CD4-positive, alpha-beta T cell treated with Interleukin-17A for 4 hours (primary cell): ENCODE measurements around the gene PDIA6.
"Not testable (repeated sequence)": the region's sequence is repeated elsewhere in the genome, so short reads cannot be mapped to it uniquely, and the experiment has no call there.

Experiments used
- DNase-seq: peaks from one replicate; pipeline ENCODE4 v3.0.0-alpha.2; 2020; ENCODE audit warnings: mixed read lengths

Gene PDIA6

DNA sequence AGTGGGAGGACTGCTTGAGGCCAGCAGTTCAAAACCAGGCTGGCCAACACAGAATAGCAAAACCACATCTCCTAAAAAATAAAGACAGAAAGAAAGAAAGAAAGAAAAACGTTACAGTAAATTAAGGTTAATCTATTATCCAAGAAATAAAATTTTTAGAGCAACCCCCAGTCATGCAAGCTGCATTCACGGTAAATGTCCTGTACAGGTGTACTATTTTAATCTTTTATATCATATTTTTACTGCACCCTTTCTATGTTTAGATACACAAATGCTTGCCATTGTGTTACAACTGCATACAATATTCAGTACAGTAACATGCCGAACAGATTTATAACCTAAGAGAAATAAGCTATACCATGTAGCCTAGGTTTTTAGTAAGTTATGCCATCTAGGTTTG, 6.0 kb downstream of the PDIA6 start:
- DNase-seq: no peak

DNA sequence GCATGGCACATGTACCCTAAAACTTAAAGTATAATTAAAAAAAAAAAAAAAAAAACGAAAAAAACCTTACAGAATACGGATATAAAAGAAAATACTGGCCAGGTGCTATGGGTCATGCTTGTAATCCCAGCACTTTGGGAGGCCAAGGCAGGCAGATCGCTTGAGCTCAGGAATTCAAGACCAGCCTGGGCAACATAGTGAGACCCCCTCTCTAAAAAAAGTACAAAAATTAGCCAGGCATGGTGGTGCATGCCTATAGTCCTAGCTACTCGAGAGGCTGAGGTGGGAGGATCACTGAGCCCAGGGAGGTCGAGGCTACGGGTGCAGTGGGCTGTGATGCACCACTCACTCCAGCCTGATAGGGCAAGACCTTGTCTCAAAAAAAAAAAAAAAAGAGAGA, 6.6 kb downstream of the PDIA6 start:
- DNase-seq: not testable (repeated sequence)

DNA sequence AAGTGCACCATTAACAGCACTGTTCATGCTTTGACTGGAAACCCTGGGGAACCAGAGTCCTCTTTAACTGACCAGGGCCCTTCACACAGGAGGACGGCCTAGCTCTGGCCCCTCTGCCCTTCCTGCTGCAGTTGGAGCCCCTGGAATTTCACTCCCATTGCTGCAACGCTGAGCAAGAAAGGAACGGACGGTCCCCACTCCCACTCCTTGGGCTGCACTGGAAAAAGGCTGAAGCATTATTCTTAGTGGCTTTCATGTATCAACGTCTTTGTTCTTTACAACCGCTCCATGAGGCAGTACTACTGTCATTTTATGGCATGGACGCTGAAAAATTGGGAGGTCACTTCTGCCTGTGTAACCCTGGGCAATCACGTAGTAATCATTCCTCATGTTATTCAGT, 9.9 kb downstream of the PDIA6 start:
- DNase-seq: no peak

DNA sequence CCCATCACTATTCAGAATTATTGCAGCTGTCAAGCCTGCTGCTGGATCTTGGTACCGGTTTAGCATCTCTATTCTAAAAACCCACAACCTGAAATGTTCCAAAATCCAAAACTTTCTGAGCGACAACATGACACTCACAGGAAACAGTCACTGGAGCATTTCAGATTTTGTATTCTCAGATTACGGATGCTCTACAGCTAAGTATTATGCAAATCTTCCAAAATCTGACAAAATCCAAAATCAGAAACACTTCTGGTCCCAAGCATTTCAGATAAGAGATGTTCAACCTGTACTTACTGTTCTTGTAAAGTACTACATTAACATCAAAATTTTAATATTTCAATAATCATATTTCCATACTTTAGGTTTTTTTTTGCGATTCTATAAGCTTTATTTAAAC, 12.4 kb downstream of the PDIA6 start:
- no peak for DNase-seq

DNA sequence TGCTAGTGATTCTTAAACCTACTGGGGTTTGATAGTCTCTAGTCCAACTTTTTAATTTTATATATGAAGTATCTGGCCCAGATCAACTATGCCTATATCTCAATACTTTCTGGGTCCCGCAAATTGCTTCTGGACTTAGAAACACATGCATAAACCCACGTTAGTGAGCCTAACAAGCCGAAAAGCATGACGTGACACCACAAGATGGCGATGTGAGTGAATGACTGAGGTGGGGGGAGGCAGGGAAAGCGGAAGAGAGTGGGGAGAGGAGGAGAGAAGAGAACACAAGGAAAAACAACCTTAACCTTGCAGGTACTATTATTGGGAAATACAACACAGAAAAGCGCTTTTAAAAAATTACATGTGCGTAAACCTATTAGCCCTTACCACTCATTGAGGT, 13.8 kb downstream of the PDIA6 start:
- no peak for DNase-seq

DNA sequence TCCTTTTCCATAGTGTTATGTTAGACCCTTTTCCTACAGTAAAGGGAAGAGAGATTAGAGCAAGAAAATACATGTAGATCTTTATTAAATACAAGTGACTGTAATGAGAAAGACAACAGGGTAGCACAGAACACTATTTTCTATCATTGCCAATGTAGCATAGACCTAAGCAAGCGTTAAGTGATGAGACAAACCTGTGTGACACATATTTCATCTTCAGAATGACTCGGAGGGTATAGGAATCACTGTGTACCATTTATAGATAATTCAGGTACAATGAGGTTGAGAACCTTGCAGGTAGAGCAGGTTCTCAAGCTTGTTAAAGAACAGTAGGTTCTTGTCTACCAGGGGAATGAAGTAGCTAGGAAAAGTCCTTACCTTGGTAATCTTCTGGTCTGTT, 15.9 kb downstream of the PDIA6 start:
- DNase-seq: no peak

DNA sequence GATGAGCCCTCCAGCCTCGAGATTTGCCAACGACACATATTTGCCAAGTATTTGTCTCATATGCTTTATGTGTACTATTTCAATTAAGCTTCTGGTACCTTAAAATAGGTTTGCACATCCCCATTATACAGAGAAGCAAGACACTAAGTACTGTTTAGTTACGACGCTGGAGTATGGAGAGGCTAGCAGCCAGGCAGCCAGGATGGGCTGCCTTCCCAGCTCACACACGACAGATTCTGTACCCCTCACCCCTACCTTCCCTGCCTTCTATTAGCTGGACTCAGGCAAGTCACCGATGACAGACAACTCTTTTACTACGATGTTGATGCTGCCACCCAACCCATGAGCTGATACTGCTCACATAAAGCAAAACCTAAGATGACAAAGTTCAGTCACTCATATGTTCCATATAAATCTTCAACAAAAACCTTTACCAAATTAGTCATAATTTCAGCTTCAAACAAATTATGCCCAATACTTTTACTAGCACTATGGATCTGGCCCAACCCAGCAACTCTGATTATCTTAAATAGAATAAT, 17.0 kb downstream of the PDIA6 start:
- no peak for DNase-seq

DNA sequence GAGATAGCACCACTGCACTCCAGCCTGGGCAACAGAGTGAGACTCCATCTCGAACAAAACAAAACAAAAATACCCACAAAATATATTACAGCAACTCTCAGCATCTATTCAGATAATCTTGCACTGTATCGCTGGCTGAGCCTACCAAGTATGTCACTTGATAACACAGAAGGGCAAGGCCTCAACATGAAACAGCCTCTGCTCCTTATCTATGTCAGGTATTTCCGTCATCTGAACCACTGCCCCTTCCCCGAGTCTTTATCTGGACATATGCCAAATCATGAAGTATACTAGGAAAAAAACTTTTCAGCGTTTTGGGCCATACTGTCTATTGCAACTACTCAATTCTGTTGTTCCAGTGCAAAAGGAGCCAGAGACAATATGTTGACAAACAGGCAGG, 17.7 kb downstream of the PDIA6 start:
- no peak for DNase-seq

DNA sequence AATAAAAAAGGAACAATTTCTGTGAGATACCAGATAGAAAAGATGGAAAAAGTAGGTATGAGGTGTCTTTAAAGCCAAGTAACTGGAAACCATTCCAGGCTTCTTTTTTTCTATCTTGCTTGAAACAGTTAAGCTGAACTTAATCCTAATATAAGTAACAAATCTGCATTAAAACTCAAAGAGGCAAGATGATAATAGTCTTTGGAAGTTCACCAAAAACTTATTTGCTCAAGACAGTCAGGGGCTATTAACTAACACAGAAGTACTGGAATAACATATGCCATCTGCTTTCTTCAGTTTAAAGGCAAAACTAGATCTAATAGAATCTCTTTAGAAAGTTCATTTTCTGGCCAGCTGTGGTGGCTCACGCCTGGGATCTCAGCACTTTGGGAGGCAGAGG, 18.8 kb downstream of the PDIA6 start:
- no peak for DNase-seq

DNA sequence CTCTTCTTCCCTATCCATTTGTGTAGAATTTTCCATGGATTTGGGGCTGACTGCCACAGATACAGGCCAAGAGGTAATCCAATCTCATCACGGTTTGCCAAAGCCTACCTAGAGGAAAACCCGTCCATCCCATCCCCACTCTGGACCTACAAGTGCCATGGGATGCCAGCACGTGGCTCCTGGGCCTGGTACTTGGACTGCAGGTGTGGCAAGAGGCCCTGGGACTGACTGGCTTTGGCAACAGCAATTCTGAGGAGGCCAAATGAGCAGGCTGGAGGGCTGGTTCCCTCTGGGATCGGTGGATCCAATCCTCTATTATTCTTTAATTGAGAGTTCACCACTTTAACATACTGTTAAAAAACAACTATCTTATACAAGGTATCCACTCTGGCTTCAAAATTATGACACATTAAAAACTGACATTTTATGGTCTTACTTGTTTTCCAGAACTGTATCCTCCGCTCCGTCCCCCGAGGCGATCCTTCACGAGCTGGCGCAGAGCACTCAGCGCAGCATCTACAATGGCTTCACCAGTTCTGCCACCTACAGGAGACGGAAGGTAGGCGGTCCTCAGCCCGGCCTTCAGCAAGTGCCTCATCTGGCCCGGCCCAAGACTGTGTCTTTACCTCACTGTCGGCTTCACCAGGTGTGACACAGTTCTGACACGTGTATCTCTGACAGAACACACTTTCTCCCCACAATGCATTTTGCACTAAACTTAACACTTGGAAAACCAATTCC, 19.8 kb downstream of the PDIA6 start:
- no peak for DNase-seq

DNA sequence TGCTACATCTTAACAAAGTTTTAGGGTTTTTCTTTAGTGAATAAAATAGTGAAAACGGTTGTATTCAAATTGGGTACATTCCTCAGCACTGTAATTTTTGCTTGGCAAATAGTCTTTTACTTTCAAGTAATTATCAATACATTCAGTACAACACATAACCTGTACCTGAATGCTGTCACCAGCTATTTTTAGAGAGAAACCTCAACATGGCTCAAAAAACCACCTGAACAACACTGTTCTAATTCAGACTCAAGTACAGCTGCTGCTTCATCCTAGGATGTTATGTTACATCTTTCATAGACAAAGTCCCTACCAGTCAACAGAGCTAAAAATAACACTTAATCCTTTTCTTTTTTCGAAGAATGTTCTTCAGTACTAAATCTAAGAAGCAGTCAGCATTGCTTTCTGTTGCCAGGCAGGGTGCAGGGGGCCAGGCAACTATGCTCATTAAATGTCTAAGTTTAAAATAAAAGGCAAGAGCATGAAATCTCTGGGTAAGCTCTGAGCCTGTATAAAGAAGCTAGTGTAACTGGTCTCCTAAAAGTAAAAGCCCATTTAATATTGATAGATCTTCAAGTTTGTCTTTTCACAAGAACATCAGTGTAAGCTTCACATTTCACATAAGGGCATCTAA, 20.5 kb downstream of the PDIA6 start:
- no peak for DNase-seq

DNA sequence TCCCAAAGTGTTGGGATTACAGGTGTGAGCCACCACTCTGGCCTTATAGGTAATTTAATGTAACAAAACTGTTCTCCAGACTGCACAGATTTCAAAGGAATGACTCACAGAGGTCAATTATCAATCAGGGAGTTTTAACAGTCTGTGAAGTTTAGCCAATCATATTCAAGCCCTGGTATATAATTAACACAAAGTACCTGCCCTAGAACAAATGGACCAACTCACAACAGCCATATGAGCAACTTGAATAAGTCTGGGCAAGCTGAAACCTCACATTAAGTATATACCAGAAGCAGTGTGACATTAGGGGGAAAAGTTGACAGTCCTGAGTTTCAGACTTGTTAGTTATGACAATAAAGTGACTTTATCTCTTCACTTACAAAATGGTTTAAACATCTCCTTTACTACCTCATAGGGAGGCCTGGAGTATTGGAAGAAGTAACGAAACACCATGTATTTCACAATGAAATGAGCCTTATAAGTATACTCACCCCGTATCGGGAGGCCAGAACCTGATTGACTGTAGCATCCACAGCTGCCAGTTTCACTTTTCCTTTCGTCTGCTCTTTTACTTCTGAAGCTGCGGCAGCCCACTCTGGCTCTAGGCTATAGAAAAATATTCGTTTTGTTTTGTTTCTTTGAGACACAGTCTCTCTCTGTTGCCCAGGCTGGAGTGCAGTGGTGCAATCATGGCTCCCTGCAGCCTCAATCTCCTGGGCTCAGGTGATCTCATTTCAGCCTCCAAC, 22.2 kb downstream of the PDIA6 start:
- no peak for DNase-seq

DNA sequence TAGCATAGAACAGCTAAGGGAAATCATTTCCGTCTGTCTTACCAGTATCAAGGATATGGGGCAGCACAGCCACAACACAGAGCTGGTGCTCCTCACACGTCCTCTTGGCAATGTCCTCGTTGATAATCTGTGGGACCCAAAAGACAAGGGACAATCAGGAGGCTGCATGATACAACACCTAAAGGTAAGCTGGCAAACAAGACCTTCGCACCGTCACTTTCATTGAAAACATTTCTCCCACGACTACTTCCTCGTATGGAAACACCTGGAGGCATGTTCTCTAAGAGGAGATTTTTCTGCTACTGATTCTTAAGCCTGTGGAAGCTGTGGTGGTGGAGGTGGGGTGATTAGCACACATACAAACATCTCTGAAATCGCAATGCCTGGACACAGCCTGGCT, 23.7 kb downstream of the PDIA6 start:
- DNase-seq: no peak

DNA sequence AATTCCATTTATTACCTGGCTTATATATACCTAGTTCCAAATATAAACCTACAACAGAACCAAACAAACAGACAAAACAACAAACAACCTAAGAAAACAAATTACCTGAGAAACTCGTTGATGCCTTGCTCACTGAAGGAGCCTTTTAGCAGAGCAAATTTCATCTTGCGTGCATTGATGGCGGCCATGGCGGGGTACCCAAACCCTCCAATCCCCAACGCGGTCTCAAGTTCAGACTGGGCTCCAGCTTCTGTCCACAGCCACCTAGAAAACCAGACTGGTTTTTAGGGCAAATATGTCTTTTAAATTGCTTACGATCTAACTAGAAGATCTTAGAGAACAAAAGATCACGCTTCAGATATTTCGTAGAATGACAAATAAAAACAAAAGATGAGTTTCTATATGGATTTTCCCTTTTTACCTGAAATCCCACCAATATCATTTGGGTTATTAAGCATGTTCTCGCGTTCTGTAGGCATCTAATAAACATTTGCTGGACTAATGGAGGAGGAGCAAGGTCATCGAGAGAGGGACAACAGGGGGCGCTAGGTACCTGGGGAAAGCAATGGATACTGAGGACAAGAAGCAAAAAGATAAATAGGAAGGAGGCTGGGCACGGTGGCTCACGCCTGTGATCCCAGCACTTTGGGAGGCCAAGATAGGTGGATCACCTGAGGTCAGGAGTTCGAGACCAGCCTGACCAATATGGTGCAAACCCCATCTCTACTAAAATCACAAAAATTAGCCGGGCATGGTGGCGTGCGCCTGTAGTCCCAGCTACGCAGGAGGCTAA, 25.2 kb downstream of the PDIA6 start:
- DNase-seq: peak; percentile 51

DNA sequence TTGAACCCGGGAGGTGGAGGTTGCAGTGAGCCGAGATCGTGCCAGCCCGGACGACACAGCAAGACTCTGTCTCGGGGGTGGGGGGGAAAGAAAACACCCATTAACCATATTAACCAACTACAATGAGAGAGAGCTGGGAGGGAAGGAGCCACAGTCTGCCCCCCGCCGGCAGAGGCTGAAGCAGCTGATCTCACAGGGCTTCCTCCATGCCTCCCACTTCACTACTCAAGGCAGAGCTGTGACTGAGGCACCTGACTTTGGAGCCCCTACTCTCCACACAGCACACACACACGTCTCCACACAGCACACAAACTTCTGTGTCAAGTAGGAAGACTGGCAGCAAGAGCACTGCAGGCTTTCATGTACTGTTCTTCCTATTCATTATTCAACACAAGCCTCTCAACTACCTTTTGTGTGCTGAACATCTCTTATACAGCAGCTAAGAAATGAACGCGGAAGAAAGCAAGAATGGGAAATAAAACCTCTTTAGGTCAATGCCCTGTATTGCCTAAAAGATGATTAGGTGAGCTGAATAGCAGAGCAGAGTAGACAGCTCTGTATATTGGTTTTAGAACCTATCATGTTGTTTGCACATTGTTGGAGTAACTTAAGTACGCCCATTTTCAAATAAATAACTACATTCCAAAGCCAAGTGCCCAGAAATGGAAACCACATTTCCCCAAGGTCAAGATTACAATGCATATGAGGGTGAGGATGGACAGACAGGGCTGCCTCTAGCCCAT, 26.2 kb downstream of the PDIA6 start:
- no peak for DNase-seq

DNA sequence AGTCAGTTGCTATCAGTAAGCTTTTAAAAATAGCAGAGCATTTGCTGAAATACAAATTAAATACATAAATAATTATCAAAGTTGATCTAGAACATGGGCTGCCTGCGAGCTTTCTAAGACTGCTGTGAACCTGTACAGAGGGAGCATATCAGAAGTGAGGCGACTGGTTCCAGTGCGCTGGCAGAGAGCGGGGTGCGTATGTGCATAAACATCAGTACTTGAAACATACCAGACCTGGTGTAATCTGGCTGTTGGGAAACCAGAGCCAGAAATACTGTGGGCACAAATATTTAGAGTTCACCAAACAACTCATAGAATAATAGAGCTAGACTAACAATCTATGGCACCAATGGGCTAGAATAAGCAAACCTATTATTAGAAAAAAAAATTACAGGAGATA, 27.3 kb downstream of the PDIA6 start:
- DNase-seq: no peak

DNA sequence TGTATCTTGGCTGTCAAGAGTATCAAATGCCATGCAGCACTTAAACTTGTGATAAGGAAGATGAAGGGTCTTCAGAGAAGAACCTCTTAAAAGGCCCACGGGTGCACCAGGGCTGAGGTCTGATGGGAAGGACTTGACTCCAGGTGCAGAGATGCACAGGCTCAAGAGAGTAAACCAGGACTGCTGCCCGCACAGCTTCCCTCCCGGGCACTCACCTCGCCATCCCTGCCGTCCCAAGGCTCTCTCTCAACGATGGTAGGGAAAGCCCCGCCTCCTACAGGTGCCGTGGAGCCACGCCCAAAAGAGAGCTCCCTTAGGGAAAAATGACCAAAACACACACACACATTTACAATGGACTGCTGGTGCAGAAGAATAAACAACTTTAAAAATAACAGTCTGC, 27.9 kb downstream of the PDIA6 start:
- no peak for DNase-seq

DNA sequence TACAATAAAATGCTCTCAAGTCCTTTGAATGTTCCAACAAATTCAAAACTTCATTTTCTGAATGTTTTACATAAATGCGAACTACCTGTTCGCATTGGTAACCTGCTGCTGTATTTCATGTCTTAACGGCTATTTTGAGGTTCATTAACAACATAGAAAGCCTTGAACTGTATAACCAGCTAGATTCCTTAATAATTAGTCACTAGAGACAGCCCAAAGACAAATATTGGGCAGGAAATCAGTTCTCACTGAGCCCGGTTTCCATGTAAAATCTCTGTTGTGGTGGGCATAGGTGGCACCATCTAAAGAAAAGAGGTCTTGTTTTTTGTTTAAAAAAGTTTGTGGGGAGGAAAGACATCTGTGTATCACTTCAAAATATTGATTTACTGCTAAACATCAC, 29.2 kb downstream of the PDIA6 start:
- DNase-seq: no peak

DNA sequence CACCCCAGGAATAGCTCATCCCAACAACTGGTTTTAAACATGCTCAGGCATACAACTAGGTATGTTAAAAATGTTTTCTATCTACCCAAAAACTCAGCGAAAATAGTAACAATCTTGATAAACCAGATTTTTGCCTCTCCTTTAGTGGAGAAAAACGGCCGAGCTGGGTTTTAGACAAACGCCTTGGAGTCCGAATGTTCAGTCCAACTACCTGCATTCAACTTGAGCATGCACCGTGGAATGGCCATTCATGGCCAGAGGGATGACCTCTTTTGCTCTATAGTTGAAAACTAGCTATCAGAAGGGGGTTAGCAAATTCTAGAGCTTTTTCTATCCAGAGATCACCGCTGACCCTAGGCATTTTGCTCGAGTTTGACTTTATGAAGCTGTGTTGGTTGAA, 30.8 kb downstream of the PDIA6 start:
- DNase-seq: no peak

DNA sequence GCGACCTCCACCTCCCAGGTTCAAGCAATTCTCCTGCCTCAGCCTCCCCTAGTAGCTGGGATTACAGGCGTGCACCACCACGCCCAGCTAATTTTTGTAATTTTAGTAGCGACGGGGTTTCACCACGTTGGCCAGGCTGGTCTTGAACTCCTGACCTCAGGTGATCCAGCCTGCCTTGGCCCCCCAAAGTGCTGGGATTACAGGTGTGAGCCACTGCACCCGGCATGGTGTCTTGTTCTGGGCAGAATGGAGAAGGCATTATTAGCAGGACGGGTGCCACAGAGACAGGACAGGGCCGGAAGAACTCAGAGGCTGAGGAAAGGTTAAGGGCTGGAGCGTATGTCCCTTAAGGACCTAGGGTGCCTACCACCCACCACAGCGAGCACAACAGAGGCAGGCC, 31.8 kb downstream of the PDIA6 start:
- DNase-seq: not testable (repeated sequence)

DNA sequence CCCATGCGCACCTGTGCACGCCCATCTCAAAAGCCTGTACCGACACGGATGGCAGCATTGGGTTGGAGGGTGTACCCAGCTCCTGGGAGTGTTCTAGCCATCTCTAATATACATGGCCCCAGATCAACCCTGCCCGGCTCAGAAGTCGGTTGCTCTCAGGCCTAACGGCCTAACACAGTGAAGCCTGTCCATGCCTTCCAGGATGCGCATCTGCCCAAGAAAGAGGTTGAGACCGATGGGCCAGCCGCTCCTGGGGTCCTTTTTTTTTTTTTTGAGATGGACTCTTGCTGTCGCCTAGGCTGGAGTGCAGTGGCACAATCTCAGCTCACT, 32.1 kb downstream of the PDIA6 start:
- no peak for DNase-seq

DNA sequence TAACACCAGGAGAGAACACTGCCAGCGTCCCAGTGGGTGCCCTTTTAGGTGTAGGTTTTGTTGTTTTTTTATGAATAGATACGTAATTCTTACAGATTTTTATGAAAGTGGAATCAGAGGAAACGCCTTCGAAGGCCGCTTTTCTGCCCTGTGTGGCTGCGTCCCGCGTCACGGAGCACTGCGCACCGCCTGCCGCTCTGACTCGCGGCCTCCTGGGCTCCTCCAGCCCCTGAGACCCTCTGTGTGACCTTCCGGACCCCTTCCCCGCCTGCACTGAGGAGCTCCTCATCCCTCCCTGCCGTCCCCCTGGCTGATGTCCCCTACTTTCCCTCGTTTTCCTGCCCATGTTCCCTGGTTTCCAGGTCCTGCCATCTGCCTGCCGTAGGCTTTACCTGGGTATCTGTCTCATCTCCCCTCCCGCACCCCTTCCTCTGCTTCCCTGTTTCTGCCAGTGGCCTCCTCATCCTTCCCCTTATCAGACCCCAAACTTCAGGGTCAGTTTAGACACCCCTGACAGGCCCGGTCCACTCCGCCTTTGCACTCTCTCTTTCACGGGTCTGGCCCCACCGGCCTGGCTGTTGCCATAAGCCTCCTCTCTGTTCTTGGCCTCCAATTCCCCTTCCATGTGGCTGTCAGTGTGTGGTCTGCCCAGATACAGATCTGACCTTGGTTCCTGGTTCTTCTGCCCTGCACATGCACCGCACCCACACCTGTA, 32.7 kb downstream of the PDIA6 start:
- DNase-seq: no peak
